Measurements from ENCODE around the gene TNP1. TPM values are rescaled to one million over a fixed set of nuclear protein-coding genes. Genes with fewer than 3 reads are reported as not detected.

TNP1 gene
- total and polyA plus RNA-seq, 2 experiments from 2014 or later: not detected

GRCh38 chr2:216882876-216883275 is 23.0 kb upstream of the TNP1 start:
- no peaks in the 10 kb centered on the region for H4K20me1 ChIP-seq (ENCODE audit: insufficient read depth, poor library complexity, severe bottlenecking)
- no peak for TF ChIP-seq CTCF (IDR thresholded peaks at IDR 0.05; ENCODE audit: poor library complexity)
- H3K9me3 ChIP-seq (ENCODE audit: low read depth): no peaks in the 10 kb centered on the region
- no peaks in the 10 kb centered on the region for H3K27me3 ChIP-seq
- H3K4me2 ChIP-seq: no peak overlapping the region
- H3K9me2 ChIP-seq (replicated peaks; ENCODE audit: insufficient read depth): no peaks in the 10 kb centered on the region
- no peak for DNase-seq (ENCODE audit: low spot score)
- 52% methylated on average over 6 of the region's 6 CpGs for WGBS (ENCODE audit: low lambda C conversion rate, missing lambda C conversion rate)
- peaks cover 10% of the 10 kb centered on the region for H3K4me1 ChIP-seq (ENCODE audit: insufficient read depth)
- H2AFZ ChIP-seq: no peak overlapping the region
- no peak overlapping the region for H3K27ac ChIP-seq
- H3K79me2 ChIP-seq: no peaks in the 10 kb centered on the region
- no peak overlapping the region for H3K4me3 ChIP-seq
- H3K36me3 ChIP-seq (replicated peaks; ENCODE audit: insufficient read depth, low read depth): no peaks in the 10 kb centered on the region

GRCh38 chr2:216881411-216881810 is 21.5 kb upstream of the TNP1 start:
- H3K36me3 ChIP-seq (replicated peaks; ENCODE audit: insufficient read depth, low read depth): no peaks in the 10 kb centered on the region
- no peaks in the 10 kb centered on the region for H3K27me3 ChIP-seq
- H3K4me2 ChIP-seq: no peak overlapping the region
- no peaks in the 10 kb centered on the region for H3K9me3 ChIP-seq (ENCODE audit: low read depth)
- WGBS (ENCODE audit: low lambda C conversion rate, missing lambda C conversion rate): 100% methylated on average over 4 of the region's 4 CpGs
- H3K79me2 ChIP-seq: no peaks in the 10 kb centered on the region
- H3K4me3 ChIP-seq: no peak overlapping the region
- H4K20me1 ChIP-seq (ENCODE audit: insufficient read depth, poor library complexity, severe bottlenecking): no peaks in the 10 kb centered on the region
- no peak overlapping the region for H3K27ac ChIP-seq
- no peak overlapping the region for H2AFZ ChIP-seq
- TF ChIP-seq EZH2phosphoT487 (IDR thresholded peaks at IDR 0.05; ENCODE audit: low read depth, severe bottlenecking, unreplicated experiment) (no peak), EZH2 (IDR thresholded peaks at IDR 0.05; ENCODE audit: borderline replicate concordance) (no peak), CTCF (IDR thresholded peaks at IDR 0.05; ENCODE audit: poor library complexity) (no peak)
- H3K4me1 ChIP-seq (ENCODE audit: insufficient read depth): peaks cover 10% of the 10 kb centered on the region
- DNase-seq (ENCODE audit: low spot score): no peak
- H3K9me2 ChIP-seq (replicated peaks; ENCODE audit: insufficient read depth): no peaks in the 10 kb centered on the region

GRCh38 chr2:216880509-216881184 is 20.8 kb upstream of the TNP1 start:
- no peaks in the 10 kb centered on the region for H4K20me1 ChIP-seq (ENCODE audit: insufficient read depth, poor library complexity, severe bottlenecking)
- H2AFZ ChIP-seq: no peak overlapping the region
- H3K4me2 ChIP-seq: no peak overlapping the region
- no peaks in the 10 kb centered on the region for H3K9me2 ChIP-seq (replicated peaks; ENCODE audit: insufficient read depth)
- peak overlapping the region; percentile 53 for H3K27ac ChIP-seq
- H3K4me1 ChIP-seq (ENCODE audit: insufficient read depth): peaks cover 10% of the 10 kb centered on the region
- no peak overlapping the region for H3K4me3 ChIP-seq
- no peaks in the 10 kb centered on the region for H3K9me3 ChIP-seq (ENCODE audit: low read depth)
- WGBS (ENCODE audit: low lambda C conversion rate, missing lambda C conversion rate): 65% methylated on average over 7 of the region's 7 CpGs
- no peak for TF ChIP-seq EZH2 (IDR thresholded peaks at IDR 0.05; ENCODE audit: borderline replicate concordance)
- no peak for TF ChIP-seq CTCF (IDR thresholded peaks at IDR 0.05; ENCODE audit: poor library complexity)
- no peak for TF ChIP-seq EZH2phosphoT487 (IDR thresholded peaks at IDR 0.05; ENCODE audit: low read depth, severe bottlenecking, unreplicated experiment)
- H3K79me2 ChIP-seq: no peaks in the 10 kb centered on the region
- H3K27me3 ChIP-seq: no peaks in the 10 kb centered on the region
- peak; percentile 38 for DNase-seq (ENCODE audit: low spot score)
- H3K36me3 ChIP-seq (replicated peaks; ENCODE audit: insufficient read depth, low read depth): no peaks in the 10 kb centered on the region

Measured in hepatocyte (in vitro differentiated cells).